Esophagus mucosa (tissue), 1 donor: ENCODE measurements around the gene SH3PXD2B. TPM values are rescaled to one million over a fixed set of nuclear protein-coding genes. Genes with fewer than 3 reads are reported as not detected.
"Not testable (repeated sequence)": the region's sequence is repeated elsewhere in the genome, so short reads cannot be mapped to it uniquely, and the experiment has no call there.

Experiments used
- ATAC-seq: fragments of 200-7000 bp; cut with Tn5 transposase; one replicate; pipeline ENCODE4 v1.9.1; 2020
- total RNA-seq: library from RNA; stranded (reverse); gene quantifications from one replicate; pipeline ENCODE4 v1.2.4, GENCODE V29; 2023
- donor health status: DM: yes; HTN: yes; CAD: no.

SH3PXD2B gene
- total RNA-seq, 1 donor from 2014 or later: 16.5 TPM

- no peak for ATAC-seq
These were observed 159.5 kb downstream of the SH3PXD2B start for GRCh38 chr5:172294831-172295230.

DNA sequence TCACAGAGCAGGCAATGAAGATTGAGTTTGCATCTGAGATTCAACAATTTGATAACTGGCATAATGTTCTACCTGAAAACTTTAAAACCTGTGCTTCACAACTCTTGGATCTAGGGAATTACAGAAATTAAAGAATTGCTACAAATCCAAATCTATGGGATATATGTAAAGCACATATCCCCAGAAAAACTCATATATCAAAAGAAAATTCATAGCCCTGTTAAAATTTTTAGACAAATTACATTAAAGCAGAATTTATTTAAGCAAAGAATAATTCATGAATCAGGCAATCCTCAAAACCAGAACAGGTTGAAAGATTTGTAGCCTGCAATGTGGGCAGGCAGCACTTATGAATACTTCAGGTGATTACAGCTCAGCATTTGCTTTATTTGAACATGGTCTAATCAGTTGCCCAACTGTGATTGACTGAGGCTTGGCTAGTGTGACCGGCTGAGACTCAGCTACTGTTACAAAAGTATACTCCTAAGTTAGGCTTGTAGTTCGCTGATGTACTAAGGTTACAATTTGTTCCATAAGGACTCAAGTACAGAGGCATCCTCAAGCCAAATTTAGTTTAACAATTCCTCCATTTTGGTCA, 160.5 kb downstream of the SH3PXD2B start:
- no peak for ATAC-seq

DNA sequence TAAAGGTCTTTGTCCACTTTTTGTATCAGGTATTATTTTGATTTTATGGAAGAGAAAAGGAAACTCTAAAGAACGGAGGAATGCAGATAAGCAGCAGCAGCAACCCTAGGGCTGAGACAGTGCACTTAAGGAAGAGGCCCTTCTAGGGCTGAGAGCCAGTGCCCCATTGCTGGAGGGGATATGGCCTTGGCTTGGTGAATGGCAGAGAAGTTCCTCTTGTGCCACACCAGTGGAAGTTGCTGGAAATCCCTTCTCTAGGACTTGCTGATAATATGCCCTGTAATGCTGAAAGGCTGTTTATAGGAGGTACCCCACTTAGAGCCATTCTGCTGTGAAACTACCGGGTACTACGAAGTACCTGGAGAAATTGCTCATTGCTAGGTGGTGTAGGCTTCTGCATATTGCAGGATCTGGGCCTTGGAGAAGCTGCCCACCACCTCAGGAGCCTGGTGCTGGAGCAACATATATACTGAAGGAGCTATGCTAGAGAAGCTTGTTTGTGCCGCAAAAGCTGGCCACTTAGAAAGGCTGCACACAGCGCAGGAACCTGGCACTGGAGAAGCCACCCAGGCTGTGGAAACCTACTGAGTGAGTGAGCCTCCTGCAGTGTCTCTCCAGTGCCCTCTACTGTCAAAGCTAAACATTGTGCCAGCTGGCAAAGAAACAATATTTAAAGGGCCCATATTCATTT, 161.1 kb downstream of the SH3PXD2B start:
- ATAC-seq: peak; percentile 98

GRCh38 chr5:172291837-172292236, 162.5 kb downstream of the SH3PXD2B start:
- ATAC-seq: not testable (repeated sequence)

DNA sequence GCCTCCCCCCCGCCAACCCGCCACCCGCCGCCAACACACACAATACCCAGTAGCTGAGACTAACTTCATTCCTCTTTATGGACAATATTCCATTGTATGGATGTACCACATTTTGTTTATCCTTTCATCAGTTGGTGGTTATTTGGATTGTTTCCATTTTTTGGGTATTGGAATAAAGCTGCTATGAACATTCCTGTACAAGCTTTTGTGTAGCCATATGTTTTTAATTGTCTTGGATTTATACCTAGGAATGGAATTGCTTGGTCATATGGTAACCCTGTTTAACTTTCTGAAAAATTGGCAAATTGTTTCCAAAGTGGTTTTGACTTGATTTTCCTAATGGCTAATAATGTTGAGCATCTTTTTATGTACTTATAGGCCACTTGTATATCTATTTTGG, 165.9 kb downstream of the SH3PXD2B start:
- ATAC-seq: no peak

DNA sequence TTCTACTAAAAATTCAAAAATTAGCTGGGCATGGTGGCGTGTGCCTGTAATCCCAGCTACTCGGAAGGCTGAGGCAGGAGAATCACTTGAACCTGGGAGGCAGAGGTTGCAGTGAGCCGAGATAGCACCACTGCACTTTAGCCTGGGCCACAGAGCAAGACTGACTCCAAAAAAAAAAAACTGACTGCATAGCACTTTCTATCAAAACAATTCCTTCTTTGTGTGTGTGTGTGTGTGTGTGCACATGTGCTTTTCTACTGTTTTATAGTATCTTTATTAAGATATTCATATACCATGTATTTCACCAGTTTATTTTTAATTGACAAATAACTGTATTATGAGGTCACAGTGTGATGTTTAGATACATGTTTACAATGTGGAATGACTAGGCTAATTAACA, 167.2 kb downstream of the SH3PXD2B start:
- ATAC-seq: not testable (repeated sequence)

DNA sequence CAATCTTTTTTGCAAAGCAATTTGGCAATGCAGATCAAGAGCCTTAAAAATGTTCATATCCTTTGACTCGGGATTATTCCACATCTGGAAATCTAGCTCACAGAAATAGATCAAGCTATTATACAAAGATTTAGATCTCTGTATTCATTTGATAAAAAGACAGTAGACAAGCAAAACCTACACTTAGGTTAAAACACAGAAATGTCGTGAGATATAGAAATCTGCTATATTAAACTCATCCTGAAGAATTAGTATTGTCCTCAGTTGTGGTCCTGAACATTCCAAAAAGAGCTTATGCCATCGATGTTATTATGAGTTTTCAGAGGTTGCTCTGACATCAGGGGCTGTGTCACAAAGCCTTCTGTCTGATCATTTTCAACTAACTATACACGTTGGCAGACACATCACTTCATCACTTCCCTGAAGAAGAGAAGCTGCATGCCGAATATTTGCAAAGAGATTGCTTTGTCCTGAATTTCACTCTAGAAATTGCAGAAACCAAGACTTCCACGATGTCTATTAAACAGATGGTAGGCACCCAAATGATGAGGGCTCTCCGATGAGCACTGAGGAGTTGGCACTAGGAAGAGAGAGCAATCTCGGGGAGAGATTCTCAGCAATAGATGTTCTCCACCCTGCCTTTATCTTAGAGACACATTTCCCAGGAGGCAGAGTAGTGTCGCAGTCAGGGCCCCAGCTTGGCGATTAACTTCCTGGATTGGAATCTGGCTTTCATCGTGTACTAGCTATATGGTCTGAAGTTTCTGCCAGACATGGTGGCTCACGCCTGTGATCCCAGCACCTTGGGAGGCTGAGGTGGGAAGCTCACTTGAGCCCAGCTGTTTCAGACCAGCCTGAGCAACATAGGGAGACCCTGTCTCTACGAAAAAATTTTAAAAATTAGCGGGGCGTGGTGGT, 168.8 kb downstream of the SH3PXD2B start:
- ATAC-seq: no peak

GRCh38 chr5:172284611-172284980, 169.7 kb downstream of the SH3PXD2B start:
- ATAC-seq: no peak

DNA sequence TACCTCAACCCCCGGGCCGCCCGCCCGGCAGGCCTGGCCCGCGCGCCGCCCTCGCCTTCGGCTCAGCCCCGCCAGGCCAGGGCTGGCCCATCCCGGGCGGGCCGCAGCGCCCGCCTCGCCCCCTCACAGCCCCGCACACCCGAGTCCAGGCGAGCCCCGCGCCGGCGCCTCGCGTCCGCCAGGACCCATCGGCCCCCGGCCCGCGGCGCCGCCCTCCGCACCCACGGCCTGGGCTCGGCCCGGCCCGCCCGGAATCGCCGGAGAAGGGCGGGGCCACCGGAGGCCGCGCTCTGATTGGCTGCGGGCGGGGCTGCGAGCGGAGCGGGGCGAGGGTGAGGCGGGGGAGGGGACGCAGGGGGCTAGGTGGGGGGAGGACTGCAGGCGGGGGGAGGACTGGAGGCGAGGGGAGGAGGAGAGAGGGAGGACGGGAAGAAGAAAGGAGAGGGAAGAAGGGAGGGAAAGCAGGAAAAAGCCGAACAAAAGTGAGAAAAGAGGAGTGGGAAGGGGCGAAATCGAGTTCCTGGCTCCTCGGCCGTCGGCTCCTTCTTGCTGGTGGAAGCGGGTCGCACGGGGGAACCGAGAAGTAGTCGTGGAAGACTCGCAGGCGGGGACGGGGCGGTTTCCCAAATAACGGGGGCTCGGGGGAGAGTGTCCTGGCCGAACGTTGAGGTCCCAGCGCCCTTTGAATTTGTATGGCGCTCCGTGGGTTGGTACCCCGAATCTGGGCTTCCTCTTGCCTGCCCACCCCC, 170.3 kb downstream of the SH3PXD2B start:
- ATAC-seq: peak; percentile 91

GRCh38 chr5:172283020-172283861, 171.1 kb downstream of the SH3PXD2B start, which contains the start of gene UBTD2:
TSS of gene UBTD2 (minus strand) at chr5:172283764. CDS start at chr5:172283665, 99 bp downstream.
- ATAC-seq: peak; percentile 95

DNA sequence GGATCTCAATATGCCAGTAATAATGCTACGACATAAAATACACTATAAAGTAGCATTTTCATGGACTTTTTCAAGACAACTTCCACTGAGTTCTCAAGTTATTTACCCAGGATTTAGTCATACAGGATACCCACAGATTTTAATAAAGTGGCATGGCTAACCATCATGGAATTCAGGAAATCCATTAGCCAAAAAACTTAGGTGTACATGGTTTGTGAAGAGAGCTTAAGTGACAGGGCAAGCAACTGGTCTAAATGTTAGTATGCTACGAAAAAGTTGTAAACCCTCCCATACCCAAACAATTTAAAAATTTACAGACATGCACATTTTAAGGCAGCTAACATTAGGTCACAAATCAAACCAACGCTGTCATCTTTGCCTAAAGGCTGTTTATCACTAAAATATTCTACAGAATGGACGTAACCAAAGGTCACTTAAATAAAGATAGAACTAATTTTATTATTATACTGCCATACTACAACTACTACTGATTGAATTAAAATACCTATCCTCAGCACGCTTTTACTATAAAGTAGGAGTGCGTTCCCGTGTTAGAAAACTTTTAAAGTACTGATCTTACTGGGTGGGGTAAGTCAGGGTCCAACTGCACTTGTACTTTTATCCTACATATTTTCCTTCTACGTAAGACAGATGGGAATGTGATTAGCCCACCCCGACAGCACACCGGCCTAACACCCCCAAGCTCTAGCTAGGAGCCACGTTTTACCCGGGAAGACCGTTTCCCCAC, 171.9 kb downstream of the SH3PXD2B start:
- ATAC-seq: no peak

GRCh38 chr5:172281346-172281745, 173.0 kb downstream of the SH3PXD2B start:
- no peak for ATAC-seq

- ATAC-seq: no peak
These were observed 173.4 kb downstream of the SH3PXD2B start for GRCh38 chr5:172280929-172281328.

DNA sequence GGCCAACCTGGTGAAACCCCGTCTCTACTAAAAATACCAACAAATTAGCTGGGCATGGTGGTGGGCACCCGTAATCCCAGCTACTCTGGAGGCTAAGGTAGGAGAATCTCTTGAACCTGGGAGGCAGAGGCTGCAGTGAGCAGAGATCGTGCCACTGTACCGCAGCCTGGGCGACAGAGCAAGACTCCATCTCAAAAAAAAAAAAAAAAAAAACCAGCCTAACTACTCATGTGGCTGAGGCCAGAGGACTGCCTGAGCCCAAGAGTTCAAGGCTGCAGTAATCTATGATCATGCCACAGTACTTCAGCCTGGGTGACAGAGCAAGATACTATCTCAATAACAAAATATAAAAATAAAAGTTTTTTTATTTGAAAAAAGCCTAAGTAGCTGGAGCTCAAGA, 174.0 kb downstream of the SH3PXD2B start:
- ATAC-seq: no peak

DNA sequence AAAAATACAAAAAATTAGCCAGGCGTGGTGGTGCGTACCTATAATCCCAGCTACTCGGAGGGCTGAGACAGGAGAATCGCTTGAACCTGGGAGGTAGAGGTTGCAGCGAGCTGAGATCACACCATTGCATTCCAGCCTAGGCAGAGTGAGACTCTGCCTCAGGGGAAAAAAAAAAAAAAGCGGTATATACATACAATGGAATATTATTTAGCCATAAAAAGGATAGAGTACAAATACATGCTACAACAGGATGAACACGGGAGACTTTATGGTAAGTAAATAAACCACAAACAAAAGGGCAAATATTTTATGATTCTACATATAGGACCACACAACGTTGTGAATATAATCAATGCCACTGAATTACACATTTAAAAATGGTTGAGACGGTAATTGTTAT, 176.0 kb downstream of the SH3PXD2B start:
- ATAC-seq: no peak

DNA sequence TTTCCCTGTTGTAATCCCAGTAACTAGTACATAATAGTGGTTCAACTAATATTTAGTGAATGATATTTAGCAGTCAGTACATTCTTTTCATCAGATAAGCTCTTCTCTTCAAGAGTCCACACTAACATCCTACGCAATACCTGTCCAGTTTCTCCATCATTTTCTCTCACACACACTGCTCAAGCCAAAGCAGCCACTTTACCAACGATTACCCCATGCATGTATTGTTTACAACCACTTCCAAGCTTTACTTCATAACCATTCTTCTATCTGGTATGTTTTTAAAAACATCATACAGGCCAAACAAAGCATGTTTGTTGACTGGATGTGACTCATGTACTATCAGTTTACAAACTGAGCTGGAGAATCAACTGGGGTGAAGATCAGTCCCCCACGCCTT, 178.1 kb downstream of the SH3PXD2B start:
- no peak for ATAC-seq
